HG03196 (cell line): ENCODE measurements around the gene TTLL9.

Experiments
- ATAC-seq: cut with Tn5 transposase; IDR thresholded peaks from one replicate; pipeline ENCODE4 v1.9.1; 2021; ENCODE audit not compliant: unreplicated experiment

TTLL9 gene

GRCh38 chr20:31974951-31975487, 104.6 kb downstream of the TTLL9 start:
- ATAC-seq: no peak

GRCh38 chr20:31975874-31976273, 105.4 kb downstream of the TTLL9 start:
- no peak for ATAC-seq

- no peak for ATAC-seq
These were observed 106.6 kb downstream of the TTLL9 start for GRCh38 chr20:31977080-31977479.

GRCh38 chr20:31979713-31980426, 109.4 kb downstream of the TTLL9 start:
- ATAC-seq: no peak

- no peak for ATAC-seq
These were observed 111.3 kb downstream of the TTLL9 start for GRCh38 chr20:31981784-31982183.

- no peak for ATAC-seq
These were observed 114.6 kb downstream of the TTLL9 start for GRCh38 chr20:31984981-31985471.

GRCh38 chr20:31987744-31988143, 117.3 kb downstream of the TTLL9 start:
- ATAC-seq: no peak

- ATAC-seq: no peak
These were observed 118.1 kb downstream of the TTLL9 start for GRCh38 chr20:31988430-31989015.

- no peak for ATAC-seq
These were observed 118.7 kb downstream of the TTLL9 start for GRCh38 chr20:31989030-31989645.

GRCh38 chr20:31990641-31991338, 120.4 kb downstream of the TTLL9 start:
- no peak for ATAC-seq

- ATAC-seq: no peak
These were observed 120.9 kb downstream of the TTLL9 start for GRCh38 chr20:31991339-31991705.

- no peak for ATAC-seq
These were observed 121.7 kb downstream of the TTLL9 start for GRCh38 chr20:31992086-31992485.
